Fibroblast of pulmonary artery (primary cell): ENCODE measurements around the gene FAM241A.
A peak's percentile ranks its signal among the peaks of the same experiment; 100 is the strongest.

Source experiments
- DNase-seq: peaks from one replicate; pipeline ENCODE4 v3.0.0-alpha.2; 2010; ENCODE audit warnings: low read depth
- H3K4me3 ChIP-seq: replicated peaks from 2 replicates; pipeline ENCODE4 v1.5.1; 2011; ENCODE audit warnings: low read depth, mild to moderate bottlenecking, control low read depth, low read length, moderate library complexity
- CTCF ChIP-seq: IDR thresholded peaks from 2 replicates; pipeline ENCODE4 v1.5.1; 2011; ENCODE audit warnings: mild to moderate bottlenecking, control low read depth, low read length, inconsistent platforms; ENCODE audit errors: missing control alignments

Gene FAM241A

GRCh38 chr4:112213091-112213490 lies 67.8 kb downstream of the FAM241A start:
- no peak for TF ChIP-seq CTCF
- H3K4me3 ChIP-seq: no peak overlapping the region
- DNase-seq: no peak

- TF ChIP-seq CTCF: no peak
- no peak overlapping the region for H3K4me3 ChIP-seq
- DNase-seq: peak; percentile 83
Measured at GRCh38 chr4:112213856-112214255, 68.6 kb downstream of the FAM241A start.

GRCh38 chr4:112214390-112215264 lies 69.4 kb downstream of the FAM241A start:
- DNase-seq: peak; percentile 53
- peak; percentile 49 for TF ChIP-seq CTCF
- no peak overlapping the region for H3K4me3 ChIP-seq

DNA sequence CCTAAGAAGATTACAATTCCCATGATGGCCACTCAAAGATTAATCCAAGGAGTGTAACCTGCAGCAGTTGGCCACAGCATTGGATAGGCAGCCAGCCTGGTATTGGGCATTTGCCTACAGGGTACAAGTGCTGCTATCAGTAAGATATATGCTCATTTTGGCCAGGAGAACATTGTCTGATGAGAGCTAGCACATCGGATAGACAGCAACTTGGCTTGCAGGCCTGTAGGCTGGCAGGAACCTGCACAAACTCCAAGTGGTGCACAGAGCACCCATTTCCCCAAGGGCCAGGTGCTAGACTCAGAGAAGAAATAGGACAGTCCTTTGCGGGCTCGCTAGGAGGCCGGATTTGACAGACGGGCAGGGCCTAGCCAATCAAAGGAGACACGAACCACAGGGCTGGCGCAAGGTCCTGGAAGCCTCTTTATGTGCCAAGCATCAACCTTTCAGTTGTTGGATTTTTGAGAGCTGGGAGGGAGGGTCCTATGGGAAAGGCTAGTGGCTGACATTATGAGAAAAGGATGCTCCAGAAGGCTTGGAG lies 74.6 kb downstream of the FAM241A start:
- no peak for DNase-seq
- no peak overlapping the region for H3K4me3 ChIP-seq
- no peak for TF ChIP-seq CTCF

DNA sequence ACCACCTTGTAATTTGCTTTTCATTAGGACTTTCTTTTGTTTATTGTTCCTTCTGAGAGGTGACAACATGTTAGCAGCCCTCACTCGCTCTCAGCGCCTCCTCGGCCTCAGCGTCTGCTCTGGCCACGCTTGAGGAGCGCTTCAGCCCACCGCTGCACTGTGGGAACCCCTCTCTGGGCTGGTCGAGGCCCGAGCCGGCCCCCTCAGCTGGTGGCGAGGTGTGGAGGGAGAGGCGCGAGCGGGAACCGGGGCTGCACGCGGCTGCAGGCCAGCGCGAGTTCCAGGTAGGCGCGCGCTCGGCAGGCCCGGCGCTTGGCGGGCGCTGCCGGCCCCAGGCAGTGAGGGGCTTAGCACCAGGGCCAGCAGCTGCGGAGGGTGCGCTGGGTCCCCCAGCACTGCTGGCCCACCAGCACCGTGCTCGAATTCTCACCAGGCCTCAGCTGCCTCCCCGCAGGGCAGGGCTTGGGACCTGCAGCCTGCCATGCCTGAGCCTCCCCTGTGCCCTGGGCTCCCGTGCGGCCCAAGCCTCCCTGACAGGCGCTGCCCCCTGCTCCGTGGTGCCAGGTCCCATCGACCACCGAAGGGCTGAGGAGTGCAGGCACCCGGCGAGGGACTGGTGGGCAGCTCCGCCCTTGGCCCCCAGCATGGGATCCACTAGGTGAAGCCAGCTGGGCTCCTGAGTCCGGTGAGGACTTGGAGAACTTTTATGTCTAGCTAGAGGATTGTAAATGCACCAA lies 77.1 kb downstream of the FAM241A start:
- no peak for DNase-seq
- no peak overlapping the region for H3K4me3 ChIP-seq
- TF ChIP-seq CTCF: no peak

DNA sequence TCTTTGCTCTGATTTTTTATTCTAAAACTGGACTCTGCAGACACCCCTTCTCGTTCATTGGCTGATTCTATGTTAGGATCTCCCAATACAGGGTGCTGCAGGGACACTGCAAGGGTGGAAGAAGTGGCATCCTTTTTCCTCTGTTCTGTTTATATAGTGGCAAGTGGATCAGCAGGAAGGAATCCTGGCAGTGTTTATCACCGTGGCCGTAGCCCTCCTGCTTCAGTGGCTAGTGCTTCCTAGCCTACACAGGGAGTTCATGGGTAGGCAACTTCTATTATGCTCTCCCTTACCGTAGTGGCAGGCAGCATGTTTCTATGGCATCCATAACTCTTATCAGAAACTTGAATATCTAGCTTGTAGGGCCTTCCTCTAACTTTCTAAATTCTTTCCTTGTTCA lies 79.9 kb downstream of the FAM241A start:
- DNase-seq: no peak
- no peak overlapping the region for H3K4me3 ChIP-seq
- no peak for TF ChIP-seq CTCF
